HG03060 (cell line): ENCODE measurements around the gene ACHE.

Source experiments
- ATAC-seq: cut with Tn5 transposase; IDR thresholded peaks from one replicate; pipeline ENCODE4 v1.9.1; 2021; ENCODE audit warnings: low read depth, moderate number of reproducible peaks; ENCODE audit not compliant: unreplicated experiment

Gene ACHE

DNA sequence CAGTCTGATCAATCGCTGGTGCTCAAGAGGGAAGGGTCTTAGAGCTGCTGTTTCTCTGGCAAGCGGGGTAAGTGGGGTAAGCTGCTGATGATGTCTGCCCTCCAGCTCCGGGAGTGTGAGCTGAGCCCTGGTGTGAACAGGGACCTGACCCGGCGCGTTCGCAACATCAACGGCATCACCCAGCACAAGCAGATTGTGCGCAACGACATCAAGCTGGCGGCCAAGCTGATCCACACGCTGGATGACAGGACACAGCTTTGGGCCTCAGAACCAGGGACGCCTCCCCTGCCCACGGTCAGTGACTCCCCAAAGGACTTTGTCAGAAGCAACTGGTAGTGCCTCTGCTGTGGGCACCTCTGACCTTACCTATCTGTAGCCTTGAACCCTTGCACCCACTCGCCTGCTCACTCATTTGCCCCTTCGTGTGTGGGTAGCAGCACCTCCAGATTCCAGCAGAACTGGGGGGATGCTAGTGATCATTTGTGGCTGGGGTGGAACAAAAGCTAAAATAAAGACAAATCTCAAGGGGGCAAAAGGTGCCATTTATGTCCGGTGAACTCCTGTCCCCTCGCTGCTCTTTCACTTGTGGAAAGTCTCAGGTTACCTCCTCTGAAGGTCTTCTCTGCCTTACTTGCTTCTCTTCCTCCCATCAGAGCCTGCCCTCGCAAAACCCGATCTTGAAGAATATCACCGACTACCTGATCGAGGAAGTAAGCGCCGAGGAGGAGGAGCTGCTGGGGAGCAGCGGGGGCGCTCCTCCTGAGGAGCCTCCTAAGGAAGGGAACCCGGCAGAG, 9.3 kb downstream of the ACHE start:
- ATAC-seq: no peak

DNA sequence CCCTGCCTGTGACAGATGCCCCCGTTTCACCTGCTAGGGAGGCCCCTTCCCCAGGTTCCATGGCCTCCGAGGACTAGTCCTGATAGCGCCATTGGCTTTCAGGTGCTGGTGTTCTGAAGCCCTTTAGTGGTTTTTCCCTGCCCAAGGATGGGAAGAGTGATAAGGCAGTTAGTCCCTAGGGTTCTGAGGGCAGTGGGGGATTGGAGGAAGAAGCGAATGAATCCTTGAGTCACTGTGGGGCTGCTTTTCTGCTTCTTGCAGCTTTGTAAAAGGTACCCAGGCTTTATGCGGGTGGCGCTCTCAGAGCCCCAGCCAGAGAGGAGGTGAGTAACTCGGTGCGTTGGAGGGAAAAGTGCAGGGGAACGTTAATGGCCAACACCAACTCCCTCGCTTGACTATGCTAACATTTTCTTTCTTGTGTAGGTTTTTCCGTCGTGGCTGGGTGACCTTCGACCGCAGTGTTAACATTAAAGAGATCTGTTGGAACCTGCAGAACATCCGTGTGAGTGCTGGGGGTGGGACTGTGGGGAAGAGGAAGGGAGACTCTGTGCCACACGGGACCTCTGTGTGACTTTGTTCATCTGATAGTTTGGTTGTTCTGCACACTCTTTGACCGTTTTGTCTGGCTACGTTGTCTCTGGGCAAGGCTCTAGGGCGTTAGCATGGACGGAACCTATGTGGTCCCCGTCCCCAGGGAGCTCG, 10.1 kb downstream of the ACHE start:
- ATAC-seq: no peak

DNA sequence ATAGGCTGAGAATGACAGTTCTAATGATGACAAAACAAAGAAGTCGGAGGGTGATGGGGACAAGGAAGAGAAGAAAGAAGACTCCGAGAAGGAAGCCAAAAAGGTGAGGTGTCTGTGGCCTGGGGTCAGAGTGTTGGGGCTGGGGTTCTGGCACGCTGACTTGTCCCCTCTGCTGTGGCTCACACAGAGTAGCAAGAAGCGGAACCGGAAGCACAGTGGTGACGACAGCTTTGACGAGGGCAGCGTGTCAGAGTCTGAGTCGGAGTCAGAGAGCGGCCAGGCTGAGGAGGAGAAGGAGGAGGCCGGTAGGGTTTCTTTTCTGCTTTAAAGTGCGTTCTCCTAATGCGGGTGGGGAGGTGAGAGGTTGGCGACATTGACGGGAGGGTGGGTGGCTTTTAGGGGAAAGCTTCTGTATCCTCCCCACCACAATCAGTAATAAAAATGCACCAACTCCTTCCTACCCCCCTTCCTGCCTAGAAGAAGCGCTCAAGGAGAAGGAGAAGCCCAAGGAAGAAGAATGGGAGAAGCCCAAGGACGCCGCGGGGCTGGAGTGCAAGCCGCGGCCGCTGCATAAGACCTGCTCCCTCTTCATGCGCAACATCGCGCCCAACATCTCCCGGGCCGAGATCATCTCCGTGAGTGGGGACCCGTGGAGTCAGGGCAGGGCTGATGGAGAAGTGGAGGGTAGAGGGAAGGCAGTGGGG, 10.8 kb downstream of the ACHE start:
- no peak for ATAC-seq

- no peak for ATAC-seq
Observed at GRCh38 chr7:100882785-100883526, 12.7 kb downstream of the ACHE start.

DNA sequence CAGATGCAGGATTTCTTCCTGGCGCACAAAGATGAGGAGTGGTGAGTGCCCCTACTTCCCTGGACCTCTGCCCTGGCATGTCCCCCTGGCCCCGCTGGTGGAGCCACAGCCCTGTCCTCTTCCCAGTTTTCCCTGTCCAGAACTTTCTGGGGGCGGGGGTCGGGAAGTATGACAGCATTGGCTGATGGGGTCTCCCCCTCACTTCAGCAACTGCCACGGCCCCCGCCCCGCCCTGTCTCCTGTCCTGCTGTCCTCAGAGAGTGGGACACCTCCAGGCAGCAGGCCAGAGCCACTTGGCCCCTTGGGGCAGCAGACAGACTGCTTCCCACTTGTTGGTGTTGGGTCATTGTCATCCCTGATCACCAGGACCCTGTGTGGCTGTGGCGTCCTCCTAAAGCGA, 13.5 kb downstream of the ACHE start:
- no peak for ATAC-seq

GRCh38 chr7:100881136-100881535, 14.6 kb downstream of the ACHE start:
- no peak for ATAC-seq

GRCh38 chr7:100880645-100881044, 15.0 kb downstream of the ACHE start:
- no peak for ATAC-seq

DNA sequence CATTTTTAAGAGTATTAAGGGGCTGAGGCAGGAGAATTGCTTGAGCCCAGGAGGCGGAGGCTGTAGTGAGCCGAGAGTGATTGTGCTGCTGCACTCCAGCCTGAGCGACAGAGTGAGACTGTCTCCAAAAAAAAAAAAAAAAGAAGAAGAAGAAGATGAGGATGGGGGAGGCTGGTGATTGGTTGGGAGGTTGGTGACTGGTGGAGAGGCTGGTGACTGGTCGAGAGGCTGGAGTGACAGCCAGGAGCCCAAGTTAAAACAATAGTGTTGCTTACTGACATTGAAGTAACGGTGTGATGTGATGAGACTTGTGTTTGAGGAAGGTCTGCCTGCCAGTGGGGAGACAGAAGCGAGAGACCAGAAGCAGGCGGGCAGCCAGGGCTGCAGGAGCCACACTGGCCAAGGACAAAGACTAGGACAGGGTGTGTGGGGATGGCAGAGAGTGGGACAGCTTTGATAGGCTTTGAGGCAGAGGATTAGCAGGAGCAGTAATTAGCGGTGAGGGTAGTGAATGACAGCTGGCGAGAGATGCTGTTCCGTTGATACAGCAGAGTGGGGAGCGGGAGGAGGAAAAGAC, 15.9 kb downstream of the ACHE start:
- no peak for ATAC-seq

GRCh38 chr7:100878685-100879084, 17.0 kb downstream of the ACHE start:
- no peak for ATAC-seq

- no peak for ATAC-seq
Observed at GRCh38 chr7:100878013-100878412, 17.7 kb downstream of the ACHE start.

DNA sequence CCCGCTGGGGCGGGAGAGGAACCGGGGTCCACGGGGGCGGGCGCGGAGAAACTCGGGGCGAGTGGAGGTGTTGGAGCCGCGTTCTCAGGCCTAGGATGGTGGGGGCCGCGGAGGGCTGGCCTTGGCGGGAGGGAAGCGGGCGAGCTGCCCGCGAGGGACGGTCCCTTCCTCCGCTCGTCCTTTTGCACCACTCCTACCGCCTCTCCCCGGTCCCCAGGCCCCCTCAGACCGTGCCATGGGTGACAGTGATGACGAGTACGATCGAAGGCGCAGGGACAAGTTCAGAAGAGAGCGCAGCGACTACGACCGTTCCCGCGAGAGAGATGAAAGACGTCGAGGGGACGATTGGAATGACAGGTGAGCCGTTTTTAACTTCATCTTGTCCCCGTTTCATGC, 20.3 kb downstream of the ACHE start:
- ATAC-seq: no peak

- peak; percentile 63 for ATAC-seq
Observed at GRCh38 chr7:100874577-100875355, 20.9 kb downstream of the ACHE start, which contains the start of gene SRRT. TSS of gene SRRT (plus strand) at chr7:100875103. CDS start at chr7:100875591, 488 bp downstream.

GRCh38 chr7:100874300-100874576, 21.4 kb downstream of the ACHE start:
- no peak for ATAC-seq

DNA sequence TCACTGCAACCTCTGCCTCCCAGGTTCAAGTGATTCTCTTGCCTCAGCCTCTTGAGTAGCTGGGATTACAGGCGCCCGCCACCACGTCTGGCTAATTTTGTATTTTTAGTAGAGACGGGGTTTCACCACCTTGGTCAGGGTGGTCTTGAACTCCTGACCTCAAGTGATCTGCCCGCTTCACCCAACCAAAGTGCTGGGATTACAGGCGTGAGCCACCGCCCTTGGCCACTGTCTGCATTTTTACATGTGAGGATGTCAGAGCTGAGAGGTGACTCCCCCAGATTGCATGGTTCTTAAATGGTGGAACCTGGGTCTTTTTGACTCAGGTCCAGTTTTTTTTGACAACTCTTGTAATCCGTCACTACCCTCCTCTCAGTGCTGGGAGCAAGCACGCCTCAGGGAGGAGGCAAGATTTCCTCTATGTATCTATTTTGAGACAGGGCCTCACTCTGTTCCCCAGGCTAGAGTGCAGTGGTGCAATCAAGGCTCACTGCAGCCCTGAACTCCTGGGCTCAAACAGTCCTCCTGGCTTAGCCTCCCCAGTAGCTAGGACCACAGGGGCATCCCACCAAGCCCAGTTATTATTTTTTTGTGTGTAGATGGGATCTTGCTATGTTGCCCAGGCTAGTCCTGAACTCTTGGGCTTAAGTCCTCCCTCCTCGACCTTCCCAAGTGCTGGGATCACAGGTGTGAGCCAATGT, 21.9 kb downstream of the ACHE start:
- ATAC-seq: no peak

DNA sequence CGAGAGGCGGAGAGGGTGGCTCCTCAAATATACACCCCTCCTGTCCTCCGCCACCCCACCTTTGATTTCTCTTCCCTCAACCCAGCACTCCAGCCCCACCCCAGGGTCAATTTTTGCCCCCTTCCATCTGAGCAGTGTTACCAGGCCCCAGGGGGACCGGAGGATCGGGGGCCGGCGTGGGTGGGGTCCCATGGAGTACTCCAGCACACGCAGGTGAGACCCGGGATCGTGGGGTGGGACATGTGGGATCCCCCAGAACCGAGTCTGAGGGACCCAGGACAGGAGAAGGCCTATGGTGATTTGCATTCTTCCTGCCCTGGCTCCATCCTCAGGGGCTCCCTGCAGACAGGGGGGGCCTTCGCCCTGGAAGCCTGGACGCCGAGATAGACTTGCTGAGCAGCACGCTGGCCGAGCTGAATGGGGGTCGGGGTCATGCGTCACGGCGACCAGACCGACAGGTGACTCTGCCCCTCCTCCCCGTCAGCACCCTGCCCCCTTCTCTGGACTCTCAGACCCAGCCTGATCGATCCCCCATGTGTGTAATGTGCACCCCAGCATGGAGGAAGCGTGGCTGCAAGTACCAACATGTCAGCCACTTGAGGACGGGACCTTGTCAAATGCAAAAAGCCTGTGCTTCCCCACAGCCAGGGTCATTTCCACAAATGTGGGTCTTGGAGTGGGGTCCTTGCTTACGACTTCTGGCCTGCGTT, 27.8 kb downstream of the ACHE start:
- ATAC-seq: no peak

DNA sequence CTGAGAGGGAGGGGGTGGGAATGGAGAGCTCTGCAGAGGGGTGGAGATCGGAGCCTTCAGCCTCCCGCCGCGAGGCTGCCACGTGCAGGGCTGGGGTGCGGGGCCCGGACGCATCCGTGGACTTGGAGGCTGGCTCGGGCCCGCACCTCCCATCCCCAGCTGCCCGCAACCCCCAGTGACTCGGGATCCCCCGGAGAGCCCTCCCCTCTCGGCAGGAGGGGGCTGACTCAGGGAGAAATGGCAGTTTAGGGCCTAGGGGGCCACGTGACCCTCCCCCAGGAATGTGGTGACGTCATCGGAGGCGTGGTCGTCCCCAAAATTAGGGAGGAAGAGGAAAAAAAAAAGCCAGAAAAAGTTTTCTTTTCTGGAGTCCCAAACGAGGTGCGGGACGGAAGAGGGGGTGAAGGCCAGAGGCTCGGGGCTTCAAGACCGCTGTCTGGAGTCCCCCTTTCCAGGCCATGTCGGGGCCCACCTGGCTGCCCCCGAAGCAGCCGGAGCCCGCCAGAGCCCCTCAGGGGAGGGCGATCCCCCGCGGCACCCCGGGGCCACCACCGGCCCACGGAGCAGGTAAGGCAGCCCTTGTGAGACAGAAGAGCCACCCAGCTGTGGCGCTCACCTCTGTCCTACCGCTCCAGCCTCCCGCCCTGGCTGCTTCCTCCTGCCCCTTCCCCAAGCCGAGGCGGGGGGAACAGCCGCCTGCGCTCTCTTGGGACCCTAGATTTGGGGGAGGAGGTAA, 28.5 kb downstream of the ACHE start, which contains the start of gene TRIP6:
TSS of gene TRIP6 (plus strand) at position 348 of the 736 bp plus-strand sequence. CDS start at position 459, 111 bp downstream.
- no peak for ATAC-seq

- no peak for ATAC-seq
Observed at GRCh38 chr7:100866729-100867039, 29.0 kb downstream of the ACHE start.
